Natural killer cell (primary cell): Measurements from ENCODE around the gene OPRL1. TPM values are rescaled to one million over a fixed set of nuclear protein-coding genes. Genes with fewer than 3 reads are reported as not detected.

Experiments used
- ATAC-seq, 3 donors: fragments of 150-1000 bp in 2 of 3; fragments of 200-7000 bp in 1 of 3; cut with Tn5 transposase; 1 replicate in 1 of 3; 2 replicates in 2 of 3; pipeline ENCODE4 v1.10.0; 2021; ENCODE audit warnings: mild to moderate bottlenecking in 2 of 3, moderate library complexity in 2 of 3
- DNase-seq, 2 donors: peaks; one replicate each; pipeline versions ENCODE4 v3.0.0 to v3.0.0-alpha.2; 2013 to 2021; ENCODE audit warnings: mixed read lengths in 1 of 2
- H3K27ac ChIP-seq: one replicate; pipeline ENCODE4 v1.5.1; 2013; ENCODE audit warnings: mild to moderate bottlenecking, low read length
- H3K27me3 ChIP-seq: one replicate; pipeline ENCODE4 v1.6.1; 2013; ENCODE audit warnings: low read length; ENCODE audit not compliant: control insufficient read depth, insufficient read depth
- H3K36me3 ChIP-seq: one replicate; pipeline ENCODE4 v1.6.1; 2013; ENCODE audit warnings: low read length; ENCODE audit not compliant: control insufficient read depth, insufficient read depth
- H3K4me1 ChIP-seq: one replicate; pipeline ENCODE4 v1.6.1; 2013; ENCODE audit warnings: low read length; ENCODE audit not compliant: control insufficient read depth, insufficient read depth
- H3K4me3 ChIP-seq: one replicate; pipeline ENCODE4 v1.5.1; 2013; ENCODE audit warnings: low read length
- H3K9me3 ChIP-seq: one replicate; pipeline ENCODE4 v1.6.1; 2013; ENCODE audit warnings: low read length; ENCODE audit not compliant: control insufficient read depth, insufficient read depth
- H3K27ac Mint-ChIP-seq, 2 donors: one replicate each; pipeline ENCODE4 v1.8.0; 2022; ENCODE audit warnings: mild to moderate bottlenecking in 2 of 2, mixed read lengths in 2 of 2, moderate library complexity in 1 of 2
- H3K27me3 Mint-ChIP-seq, 2 donors: one replicate each; pipeline ENCODE4 v1.8.0; 2022; ENCODE audit warnings: low read depth in 2 of 2, mixed read lengths in 2 of 2
- H3K36me3 Mint-ChIP-seq: one replicate; pipeline ENCODE4 v1.8.0; 2022; ENCODE audit warnings: mixed read lengths
- H3K4me1 Mint-ChIP-seq, 2 donors: one replicate each; pipeline ENCODE4 v1.8.0; 2022; ENCODE audit warnings: mixed read lengths in 2 of 2
- H3K4me3 Mint-ChIP-seq: one replicate; pipeline ENCODE4 v1.8.0; 2022; ENCODE audit warnings: mild to moderate bottlenecking, moderate library complexity, mixed read lengths
- H3K9me3 Mint-ChIP-seq, 2 donors: one replicate each; pipeline ENCODE4 v1.8.0; 2022; ENCODE audit warnings: mixed read lengths in 2 of 2
- WGBS: methylation state at CpG from one replicate; pipeline ENCODE4 v1.1.7; 2013; ENCODE audit warnings: missing lambda C conversion rate; ENCODE audit not compliant: insufficient coverage; 5-methylcytosine and 5-hydroxymethylcytosine counted together
- intact Hi-C: fragments of 100-400 bp; cut with micrococcal nuclease; formaldehyde crosslinking; loops from one replicate; pipeline ENCODE4 v1.14.2; 2022
- total RNA-seq, 4 donors: library from RNA; stranded (reverse); fragments of 120-200 nt in 1 of 4; gene quantifications; one replicate each; pipeline versions ENCODE4 v1.2.3 to v1.2.4, GENCODE V29; 2013 to 2022
- TF ChIP-seq, protein P1 (sequence below): fragments of 200-600 bp; IDR thresholded peaks from one replicate; pipeline ENCODE4 v1.8.0; 2022; ENCODE audit warnings: antibody characterized with exemption

OPRL1 gene
- total RNA-seq, 3 donors from 2014 or later (not counting 1 experiment from before 2014, with no cell fraction given), result 1.2 to 2.2 (median 1.4) TPM

DNA sequence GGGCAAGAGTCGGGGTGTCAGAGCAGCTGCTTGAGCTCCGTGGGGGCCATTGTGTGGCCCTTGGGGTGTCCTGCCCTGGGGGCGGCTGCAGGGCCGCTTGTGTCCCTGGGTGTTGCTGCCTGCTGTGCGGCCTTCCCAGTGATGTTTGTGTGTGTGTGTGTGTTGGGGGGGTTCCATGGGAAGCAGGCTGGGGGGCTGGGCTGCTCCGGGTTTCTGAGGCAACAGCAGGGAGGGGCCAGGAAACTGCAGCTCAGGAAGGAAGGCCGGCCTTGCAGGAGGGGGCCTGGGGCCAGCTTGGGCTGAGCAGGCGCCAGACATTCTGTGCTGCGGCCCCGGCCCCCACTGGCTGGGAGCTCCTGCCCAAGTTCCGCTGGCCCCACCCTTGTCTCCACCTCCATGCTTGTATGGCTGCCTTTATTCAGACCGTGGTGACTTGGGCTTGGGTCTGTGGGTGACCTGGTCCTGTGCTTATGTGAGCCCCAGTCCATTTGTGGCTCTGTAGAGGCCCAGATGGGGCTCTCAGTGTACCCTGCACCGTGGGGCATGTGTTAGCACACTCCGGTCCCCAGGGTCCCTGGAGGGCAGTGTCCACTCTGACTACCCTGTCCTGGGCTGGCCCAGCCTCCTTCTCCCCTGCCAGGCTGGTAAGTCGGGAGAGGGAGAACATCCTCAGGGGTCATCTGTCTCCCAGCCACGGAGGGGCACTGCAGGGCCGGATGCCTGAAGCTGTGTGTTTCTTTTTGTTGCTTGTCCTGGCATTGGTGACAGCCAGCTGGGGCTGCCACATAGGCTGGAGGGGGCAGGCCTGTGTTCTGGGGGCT lies 25.8 kb upstream of the OPRL1 start:
- TF ChIP-seq, protein P1, sequence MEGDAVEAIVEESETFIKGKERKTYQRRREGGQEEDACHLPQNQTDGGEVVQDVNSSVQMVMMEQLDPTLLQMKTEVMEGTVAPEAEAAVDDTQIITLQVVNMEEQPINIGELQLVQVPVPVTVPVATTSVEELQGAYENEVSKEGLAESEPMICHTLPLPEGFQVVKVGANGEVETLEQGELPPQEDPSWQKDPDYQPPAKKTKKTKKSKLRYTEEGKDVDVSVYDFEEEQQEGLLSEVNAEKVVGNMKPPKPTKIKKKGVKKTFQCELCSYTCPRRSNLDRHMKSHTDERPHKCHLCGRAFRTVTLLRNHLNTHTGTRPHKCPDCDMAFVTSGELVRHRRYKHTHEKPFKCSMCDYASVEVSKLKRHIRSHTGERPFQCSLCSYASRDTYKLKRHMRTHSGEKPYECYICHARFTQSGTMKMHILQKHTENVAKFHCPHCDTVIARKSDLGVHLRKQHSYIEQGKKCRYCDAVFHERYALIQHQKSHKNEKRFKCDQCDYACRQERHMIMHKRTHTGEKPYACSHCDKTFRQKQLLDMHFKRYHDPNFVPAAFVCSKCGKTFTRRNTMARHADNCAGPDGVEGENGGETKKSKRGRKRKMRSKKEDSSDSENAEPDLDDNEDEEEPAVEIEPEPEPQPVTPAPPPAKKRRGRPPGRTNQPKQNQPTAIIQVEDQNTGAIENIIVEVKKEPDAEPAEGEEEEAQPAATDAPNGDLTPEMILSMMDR, result no peak

DNA sequence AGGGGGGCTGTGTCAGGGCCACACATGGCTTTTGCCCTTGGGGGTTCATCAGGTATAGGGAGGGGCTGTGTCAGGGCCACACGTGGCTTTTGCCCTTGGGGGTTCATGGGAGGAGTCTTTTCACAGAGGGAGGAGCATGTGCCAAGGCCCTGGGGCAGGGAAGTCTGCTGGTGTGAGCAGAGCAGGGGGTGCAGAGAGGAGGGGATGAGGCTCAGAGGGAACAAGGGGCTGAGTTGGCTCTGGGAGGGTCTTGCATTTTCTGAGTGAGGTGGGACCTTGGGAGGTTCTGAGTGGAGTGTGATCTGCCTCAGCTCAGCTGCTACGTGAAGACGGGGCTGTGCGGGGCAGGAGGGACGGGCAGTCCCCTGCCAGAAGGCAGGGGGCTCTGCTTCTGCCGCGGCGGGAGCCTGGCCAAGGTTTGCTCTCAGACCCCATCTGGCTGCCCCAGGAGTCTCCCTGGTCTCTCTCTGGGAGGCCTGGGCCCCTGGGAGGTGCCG lies 24.4 kb upstream of the OPRL1 start:
- Histone ChIP-seq H3K27me3 (peaks cover 18% of the 10 kb centered on the region), H3K36me3 (no peaks in the 10 kb centered on the region), H3K27ac (no peak overlapping the region), H3K4me3 (no peak overlapping the region), H3K9me3 (no peaks in the 10 kb centered on the region), H3K4me1 (peaks cover 17% of the 10 kb centered on the region)
- TF ChIP-seq, protein P1, result no peak
- DNase-seq, result no peak
- Mint-ChIP-seq H3K9me3 (no peaks in the 10 kb centered on the region), H3K4me3 (no peak overlapping the region), H3K4me1 (peaks cover 9 to 22% of the 10 kb centered on the region in 2 donors), H3K27me3 (peaks cover 0 to 18% of the 10 kb centered on the region in 2 donors), H3K36me3 (no peaks in the 10 kb centered on the region), H3K27ac (no peak overlapping the region)
- intact Hi-C loops, result no loop called here
- WGBS, result 87% methylated on average over 9 of the region's 9 CpGs
- ATAC-seq, result no peak

More for the DNA sequence above, 25.8 kb upstream of the OPRL1 start:
- intact Hi-C loops, result no loop called here
- no peaks in the 10 kb centered on the region for H3K36me3 Mint-ChIP-seq
- DNase-seq (no peak), ATAC-seq (no peak)
- Histone ChIP-seq H3K36me3 (no peaks in the 10 kb centered on the region), H3K4me1 (peaks cover 24% of the 10 kb centered on the region), H3K27ac (no peak overlapping the region), H3K9me3 (no peaks in the 10 kb centered on the region), H3K27me3 (peaks cover 26% of the 10 kb centered on the region), H3K4me3 (no peak overlapping the region)
- H3K4me3 Mint-ChIP-seq, result no peak overlapping the region
- peaks cover 0 to 20% of the 10 kb centered on the region in 2 donors for H3K27me3 Mint-ChIP-seq
- peaks cover 9 to 22% of the 10 kb centered on the region in 2 donors for H3K4me1 Mint-ChIP-seq
- no peak overlapping the region for H3K27ac Mint-ChIP-seq
- no peaks in the 10 kb centered on the region for H3K9me3 Mint-ChIP-seq
- 35% methylated on average over 17 of the region's 17 CpGs for WGBS

DNA sequence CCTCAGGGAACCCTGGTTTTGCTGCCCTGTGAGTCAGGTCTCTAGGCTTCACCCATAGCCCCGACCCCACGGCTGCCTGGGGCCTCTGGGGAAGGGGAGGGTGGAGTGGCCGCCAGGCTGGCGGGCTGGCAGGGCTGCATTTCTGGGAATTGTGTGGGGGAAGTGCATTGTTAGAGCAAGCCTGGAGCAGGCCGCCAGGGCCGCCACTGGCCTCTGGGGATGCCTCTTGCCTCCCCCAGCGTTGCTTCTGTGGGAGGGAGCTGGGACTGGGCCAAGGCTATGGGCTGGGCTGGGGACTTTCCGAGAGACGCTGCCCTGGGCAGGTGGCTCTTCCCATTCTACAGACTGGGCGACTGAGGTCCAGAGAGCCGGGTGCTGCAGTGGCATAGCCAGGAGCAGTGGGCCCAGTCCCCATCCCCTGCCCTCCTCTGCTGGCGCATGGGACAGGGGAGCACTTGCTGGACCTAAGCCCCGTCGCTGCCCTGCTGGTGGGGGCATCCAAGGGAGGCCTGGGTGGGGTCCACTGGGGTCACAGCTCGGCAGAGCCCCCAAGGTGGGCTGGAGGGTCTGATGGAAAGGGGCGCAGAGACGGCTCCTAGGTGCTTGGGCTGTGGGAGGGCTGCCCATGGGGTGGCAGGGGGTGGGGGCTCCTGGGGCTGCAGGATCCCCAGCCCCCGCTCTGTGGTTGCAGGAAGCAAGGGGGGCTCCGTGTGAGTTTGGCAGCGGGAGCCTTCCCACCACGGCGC lies 23.8 kb upstream of the OPRL1 start:
- DNase-seq (no peak), ATAC-seq (no peak)
- H3K4me3 ChIP-seq, result no peak overlapping the region
- peaks cover 0 to 16% of the 10 kb centered on the region in 2 donors for H3K27me3 Mint-ChIP-seq
- no peaks in the 10 kb centered on the region for H3K9me3 Mint-ChIP-seq
- H3K27ac Mint-ChIP-seq, result no peak overlapping the region
- H3K4me3 Mint-ChIP-seq, result no peak overlapping the region
- no peak overlapping the region for H3K27ac ChIP-seq
- peaks cover 9 to 22% of the 10 kb centered on the region in 2 donors for H3K4me1 Mint-ChIP-seq
- WGBS, result 63% methylated on average over 22 of the region's 22 CpGs
- peaks cover 17% of the 10 kb centered on the region for H3K4me1 ChIP-seq
- intact Hi-C loops, result no loop called here
- H3K9me3 ChIP-seq, result no peaks in the 10 kb centered on the region
- H3K36me3 Mint-ChIP-seq, result no peaks in the 10 kb centered on the region
- no peaks in the 10 kb centered on the region for H3K36me3 ChIP-seq
- peaks cover 12% of the 10 kb centered on the region for H3K27me3 ChIP-seq
- TF ChIP-seq, protein P1, result no peak
